Effector CD8-positive, alpha-beta T cell (primary cell): Measurements from ENCODE around the gene TRMT61A.
"Not testable (repeated sequence)": the region's sequence is repeated elsewhere in the genome, so short reads cannot be mapped to it uniquely, and the experiment has no call there.

ENCODE experiments used
- DNase-seq: peaks from one replicate; lab custom pipeline; 2025; lab: John Stamatoyannopoulos, UW

Gene TRMT61A

DNA sequence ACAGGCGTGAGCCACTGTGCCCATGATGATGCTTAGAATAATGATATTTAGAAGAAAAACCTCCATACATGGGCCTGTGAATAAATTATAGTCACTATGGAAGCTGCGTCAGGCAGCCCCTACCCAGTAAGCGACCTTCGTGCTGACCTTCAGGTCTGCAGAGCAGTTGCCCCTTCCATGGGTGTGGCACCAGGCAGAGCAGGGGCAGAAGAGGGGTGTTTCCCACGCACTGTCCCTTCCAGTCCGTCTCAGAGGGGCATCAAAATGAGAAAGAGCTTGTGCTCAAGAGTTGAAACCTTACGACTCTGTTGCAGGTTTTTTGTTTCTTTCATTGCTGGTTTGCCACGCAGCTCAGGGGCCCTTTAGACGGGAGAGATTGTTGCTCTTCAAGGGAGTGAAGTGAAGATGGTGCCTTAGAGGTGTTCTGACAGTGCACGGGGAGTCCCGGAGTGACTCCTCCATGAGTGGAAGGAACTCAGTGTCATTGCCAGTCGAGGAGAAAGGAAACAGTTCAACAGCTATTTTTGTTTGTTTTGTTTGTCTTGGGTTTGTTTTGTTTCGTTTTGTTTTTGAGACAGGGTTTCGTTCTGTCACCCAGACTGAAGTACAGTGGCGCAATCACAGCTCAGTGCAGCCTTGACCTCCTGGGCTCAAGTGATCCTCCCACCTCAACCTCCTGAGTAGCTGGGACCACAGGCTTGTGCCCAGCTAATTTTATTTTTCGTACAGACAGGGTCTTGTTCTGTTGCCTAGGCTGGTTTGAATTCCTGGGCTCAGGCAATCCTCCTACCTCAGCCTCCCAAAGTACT lies 20.3 kb upstream of the TRMT61A start:
- no peak for DNase-seq

GRCh38 chr14:103509864-103510723 lies 18.9 kb upstream of the TRMT61A start:
- no peak for DNase-seq

- no peak for DNase-seq
Measured at GRCh38 chr14:103510724-103511693, 18.0 kb upstream of the TRMT61A start.

- not testable (repeated sequence) for DNase-seq
Measured at GRCh38 chr14:103512180-103512579, 16.8 kb upstream of the TRMT61A start.

- no peak for DNase-seq
Measured at GRCh38 chr14:103512701-103513611, 16.0 kb upstream of the TRMT61A start.

GRCh38 chr14:103514596-103515421 lies 14.2 kb upstream of the TRMT61A start:
- DNase-seq: no peak

DNA sequence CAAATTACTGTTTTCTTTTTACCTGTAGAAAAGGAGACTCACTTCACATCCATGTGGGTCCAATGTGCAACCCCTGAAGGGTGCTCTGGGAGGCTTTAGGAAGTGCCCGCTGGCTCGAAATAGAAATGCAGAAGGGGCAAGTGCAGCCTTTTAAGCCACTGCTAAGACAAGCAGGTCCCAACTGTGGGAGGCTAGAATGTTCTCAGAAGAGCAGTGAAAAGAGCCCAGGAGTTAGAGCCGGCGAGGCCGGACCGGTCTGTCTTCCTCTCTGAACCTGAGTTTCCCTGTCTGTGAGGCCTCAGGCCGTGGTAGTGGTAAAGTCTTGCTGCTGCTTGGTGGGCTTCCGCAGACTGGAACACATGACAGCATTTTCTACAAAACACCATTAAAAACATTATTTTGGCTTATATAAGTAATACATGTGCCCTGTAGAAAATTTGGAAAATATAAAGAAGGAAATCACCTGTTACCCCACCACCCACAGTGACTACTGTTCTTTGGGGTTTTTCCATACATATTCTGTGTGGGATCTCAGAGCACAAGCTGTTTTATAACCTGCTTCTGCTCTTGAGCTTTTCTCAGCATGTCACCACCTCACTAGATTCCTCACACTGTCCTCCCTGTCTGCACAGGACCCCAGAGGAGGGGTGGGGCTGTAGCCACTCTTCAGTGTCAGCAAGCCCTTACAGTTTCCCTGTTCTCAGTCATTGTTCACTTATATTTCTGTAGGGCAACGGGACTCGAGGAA lies 12.4 kb upstream of the TRMT61A start:
- no peak for DNase-seq

DNA sequence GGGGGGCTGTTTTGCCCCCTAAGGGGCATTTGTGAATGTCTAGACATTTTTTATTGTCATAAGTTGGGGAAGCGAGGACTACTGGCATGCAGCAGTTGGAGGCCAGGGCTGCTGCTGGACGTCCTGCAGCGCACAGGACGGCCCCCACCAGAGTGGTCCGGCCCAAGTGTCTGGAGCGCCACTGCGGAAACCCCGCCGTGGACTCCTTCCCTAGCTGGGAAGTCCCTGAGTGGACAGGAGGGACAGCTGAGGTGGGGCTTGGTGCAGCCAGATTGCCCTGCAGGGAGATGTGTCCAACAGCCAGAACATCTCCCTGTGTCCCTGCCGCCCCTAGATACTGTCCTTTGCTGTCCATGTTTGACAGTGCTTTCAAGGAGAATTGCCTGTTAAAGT lies 11.8 kb upstream of the TRMT61A start:
- no peak for DNase-seq

GRCh38 chr14:103517721-103518421 lies 11.1 kb upstream of the TRMT61A start:
- no peak for DNase-seq

- peak; percentile 47 for DNase-seq
Measured at GRCh38 chr14:103518422-103519042, 10.5 kb upstream of the TRMT61A start.

- DNase-seq: no peak
Measured at GRCh38 chr14:103519043-103519836, 9.8 kb upstream of the TRMT61A start.

DNA sequence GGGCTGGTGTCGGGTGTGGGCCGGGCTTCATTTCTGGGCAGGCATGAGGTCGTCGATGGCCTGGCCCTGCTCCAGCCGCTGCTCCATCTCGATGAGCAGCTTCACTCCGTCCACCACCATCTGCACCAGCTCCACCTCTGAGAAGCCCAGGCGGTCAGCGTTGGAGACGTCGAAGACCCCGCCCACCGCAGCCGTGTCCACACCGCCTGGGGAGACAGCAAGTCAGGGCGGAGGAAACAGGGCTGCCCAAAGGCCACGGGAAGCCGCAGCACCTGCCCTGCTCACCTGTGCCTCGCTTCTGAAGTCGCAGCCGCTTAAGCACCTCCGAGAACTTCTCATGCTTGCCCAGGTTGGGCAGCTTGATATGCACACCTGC lies 9.2 kb upstream of the TRMT61A start:
- DNase-seq: no peak

DNA sequence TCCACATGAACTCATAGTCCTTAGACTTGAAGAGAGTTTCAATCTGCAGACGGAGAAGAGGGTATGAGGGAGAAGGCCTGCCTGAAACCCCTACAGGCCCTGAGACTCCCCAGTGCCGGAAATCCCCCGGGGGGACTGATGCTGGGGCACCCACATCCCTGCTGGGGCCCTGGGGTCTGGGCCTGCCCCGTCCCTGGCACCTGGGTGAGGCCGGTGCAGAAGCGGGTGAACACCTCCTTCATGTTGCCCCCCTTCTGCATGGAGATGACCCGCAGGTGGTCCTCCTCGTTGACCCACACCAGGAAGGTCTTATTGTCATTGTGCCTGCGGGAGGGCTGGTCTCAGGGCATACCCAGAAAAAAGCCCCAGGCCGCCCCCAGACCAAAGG lies 8.7 kb upstream of the TRMT61A start:
- no peak for DNase-seq

GRCh38 chr14:103520657-103521437 lies 8.1 kb upstream of the TRMT61A start:
- DNase-seq: peak; percentile 60

DNA sequence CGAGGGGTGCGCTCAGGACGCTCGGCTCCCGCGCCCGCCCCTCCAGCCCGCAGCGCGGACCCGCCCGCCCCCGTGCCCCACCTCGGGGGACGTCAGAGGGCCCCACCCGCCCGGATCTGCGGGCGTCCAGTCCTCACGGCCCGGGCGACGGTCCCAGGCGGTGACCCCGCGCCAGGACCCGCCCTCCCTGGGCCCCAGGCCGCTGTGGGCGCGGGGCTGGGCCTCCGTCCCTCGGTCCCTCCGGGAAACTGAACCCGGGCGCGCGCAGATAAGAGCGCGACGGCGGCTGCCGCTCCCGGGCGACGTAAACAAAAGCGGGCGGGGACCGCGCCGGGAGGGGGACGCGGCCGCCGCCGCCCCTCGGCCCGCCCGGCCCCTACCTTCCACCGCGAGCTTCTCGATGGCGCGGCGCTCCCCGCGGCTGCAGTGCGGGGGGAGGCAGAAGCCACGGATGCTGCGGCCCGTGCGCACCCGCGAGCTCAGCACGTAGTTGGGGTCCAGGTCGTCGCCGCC lies 7.5 kb upstream of the TRMT61A start:
- DNase-seq: no peak

- no peak for DNase-seq
Measured at GRCh38 chr14:103521951-103522563, 6.9 kb upstream of the TRMT61A start.
